Adrenal gland (tissue), 5 donors: Measurements from ENCODE around the gene FNDC11.

Source experiments
- POLR2A ChIP-seq, 2 donors: fragments of 450-650 bp; IDR thresholded peaks; one replicate each; pipeline ENCODE4 v1.6.1; 2017; ENCODE audit warnings: antibody characterized with exemption in 2 of 2, mild to moderate bottlenecking in 2 of 2, moderate library complexity in 1 of 2
- TF ChIP-seq, protein P1 (sequence below), 6 experiments: fragments of 450-650 bp in 4 of 6; fragments of 200-600 bp in 2 of 6; sonication (generic) in 1 of 6; IDR thresholded peaks; 1 replicate in 5 of 6; 2 replicates in 1 of 6; pipeline versions ENCODE4 v1.5.1 to v1.8.0; 2016 to 2021; ENCODE audit warnings: antibody characterized with exemption in 6 of 6, mild to moderate bottlenecking in 2 of 6, moderate library complexity in 1 of 6
- donor health status: DM: no; HTN: no; CAD: no.

DNA sequence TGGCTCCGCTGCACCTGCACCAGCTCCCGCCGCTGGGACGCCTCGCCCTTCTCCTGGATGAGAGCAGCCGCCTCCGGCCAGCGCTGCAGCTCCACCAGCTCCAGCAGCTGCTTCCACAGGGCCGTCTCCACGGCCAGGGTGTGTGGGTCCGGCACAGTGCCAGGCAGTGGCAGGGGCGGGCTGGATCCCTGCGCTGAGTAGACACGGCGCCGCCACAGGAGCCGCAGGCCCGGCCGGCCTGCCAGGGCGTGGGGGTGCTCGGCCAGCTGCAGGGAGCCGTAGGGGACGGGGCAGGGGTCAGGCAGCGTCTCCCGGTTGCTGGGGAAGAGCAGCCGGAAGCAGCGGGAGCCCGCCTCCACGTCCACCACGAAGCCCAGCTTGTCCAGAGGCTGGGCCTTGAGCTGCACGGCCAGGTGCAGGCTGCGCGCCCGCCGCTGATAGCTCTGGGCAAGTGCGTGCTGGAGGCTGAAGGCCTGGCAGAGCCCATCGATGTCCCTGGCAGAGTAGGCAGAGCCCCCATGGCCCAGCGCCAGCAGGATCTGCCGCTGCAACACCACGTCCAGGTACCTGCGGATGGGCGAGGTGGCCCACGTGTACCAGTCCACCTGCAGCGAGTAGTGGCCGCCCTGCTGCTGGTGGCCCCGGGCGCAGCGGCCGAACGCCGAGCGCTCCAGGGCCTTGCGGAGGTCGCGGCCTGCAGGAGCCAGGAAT is 9.4 kb downstream of the FNDC11 start:
- TF ChIP-seq POLR2A (IDR thresholded peaks at IDR 0.05): no peak
- TF ChIP-seq, protein P1, sequence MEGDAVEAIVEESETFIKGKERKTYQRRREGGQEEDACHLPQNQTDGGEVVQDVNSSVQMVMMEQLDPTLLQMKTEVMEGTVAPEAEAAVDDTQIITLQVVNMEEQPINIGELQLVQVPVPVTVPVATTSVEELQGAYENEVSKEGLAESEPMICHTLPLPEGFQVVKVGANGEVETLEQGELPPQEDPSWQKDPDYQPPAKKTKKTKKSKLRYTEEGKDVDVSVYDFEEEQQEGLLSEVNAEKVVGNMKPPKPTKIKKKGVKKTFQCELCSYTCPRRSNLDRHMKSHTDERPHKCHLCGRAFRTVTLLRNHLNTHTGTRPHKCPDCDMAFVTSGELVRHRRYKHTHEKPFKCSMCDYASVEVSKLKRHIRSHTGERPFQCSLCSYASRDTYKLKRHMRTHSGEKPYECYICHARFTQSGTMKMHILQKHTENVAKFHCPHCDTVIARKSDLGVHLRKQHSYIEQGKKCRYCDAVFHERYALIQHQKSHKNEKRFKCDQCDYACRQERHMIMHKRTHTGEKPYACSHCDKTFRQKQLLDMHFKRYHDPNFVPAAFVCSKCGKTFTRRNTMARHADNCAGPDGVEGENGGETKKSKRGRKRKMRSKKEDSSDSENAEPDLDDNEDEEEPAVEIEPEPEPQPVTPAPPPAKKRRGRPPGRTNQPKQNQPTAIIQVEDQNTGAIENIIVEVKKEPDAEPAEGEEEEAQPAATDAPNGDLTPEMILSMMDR (IDR thresholded peaks at IDR 0.05): no peak
